PC-9 (cell line): ENCODE data around the gene ZGLP1. TPM values are rescaled to one million over a fixed set of nuclear protein-coding genes. Genes with fewer than 3 reads are reported as not detected.

ENCODE experiments used
- BruUV-seq: library from RNA; stranded (reverse); fragments of 400-500 nt; replicated peaks from 2 replicates; lab custom pipeline; 2021; lab: Mats Ljungman, UMichigan
- CTCF ChIA-PET: fragments of 300-600 bp; sonication (Branson Sonifier 250); formaldehyde crosslinking; loops from one replicate; lab custom pipeline; 2022; ENCODE audit warnings: antibody characterized with exemption; lab: Charles Lee
- POLR2A ChIA-PET: fragments of 300-600 bp; sonication (Branson Sonifier 250); formaldehyde crosslinking; loops from one replicate; lab custom pipeline; 2022; ENCODE audit warnings: antibody characterized with exemption; ENCODE audit not compliant: unreplicated experiment; lab: Charles Lee
- DNase-seq, 2 experiments: peaks; one replicate each; pipeline versions ENCODE4 v3.0.0 to v3.0.0-alpha.2; 2015 to 2022; ENCODE audit warnings: mixed read lengths in 1 of 2
- H2AFZ ChIP-seq: fragments of 200-600 bp; sonication (generic); 2 replicates; pipeline ENCODE4 v1.8.1; 2017; ENCODE audit warnings: antibody characterized with exemption
- H3F3A ChIP-seq: fragments of 200-600 bp; sonication (generic); 2 replicates; pipeline ENCODE4 v1.8.1; 2017; ENCODE audit warnings: antibody characterized with exemption, mild to moderate bottlenecking, low read depth; ENCODE audit not compliant: insufficient read depth
- H3K27ac ChIP-seq: fragments of 200-600 bp; sonication (generic); 2 replicates; pipeline ENCODE4 v1.6.1; 2016; ENCODE audit warnings: mixed run types
- H3K27me3 ChIP-seq: fragments of 200-600 bp; sonication (generic); 2 replicates; pipeline ENCODE4 v1.6.1; 2016; ENCODE audit warnings: low read depth, mixed run types; ENCODE audit not compliant: insufficient read depth
- H3K36me3 ChIP-seq: fragments of 200-600 bp; sonication (generic); 2 replicates; pipeline ENCODE4 v1.6.1; 2016; ENCODE audit warnings: low read depth, mixed run types
- H3K4me1 ChIP-seq: fragments of 200-600 bp; sonication (generic); replicated peaks from 2 replicates; pipeline ENCODE4 v1.6.1; 2016; ENCODE audit warnings: mixed run types; ENCODE audit not compliant: insufficient read depth
- H3K4me2 ChIP-seq: fragments of 200-600 bp; sonication (generic); 2 replicates; pipeline ENCODE4 v1.6.1; 2017; ENCODE audit warnings: mixed run types
- H3K4me3 ChIP-seq: fragments of 200-600 bp; sonication (generic); 2 replicates; pipeline ENCODE4 v1.6.1; 2016; ENCODE audit warnings: mixed run types
- H3K79me2 ChIP-seq: fragments of 200-600 bp; sonication (generic); 2 replicates; pipeline ENCODE4 v1.6.1; 2017; ENCODE audit warnings: low read depth, mixed run types
- H3K9me2 ChIP-seq: fragments of 200-600 bp; sonication (generic); 2 replicates; pipeline ENCODE4 v1.8.1; 2017; ENCODE audit warnings: mild to moderate bottlenecking; ENCODE audit not compliant: insufficient read depth
- H3K9me3 ChIP-seq: fragments of 200-600 bp; sonication (generic); 2 replicates; pipeline ENCODE4 v1.8.1; 2016; ENCODE audit warnings: low read depth; ENCODE audit not compliant: insufficient read depth
- H4K20me1 ChIP-seq: fragments of 200-600 bp; sonication (generic); 2 replicates; pipeline ENCODE4 v1.8.1; 2017; ENCODE audit not compliant: insufficient read depth
- CTCF ChIP-seq: fragments of 200-600 bp; sonication (generic); conservative IDR thresholded peaks from 2 replicates; pipeline ENCODE4 v1.6.1; 2017; ENCODE audit warnings: mixed run types, antibody characterized with exemption, mild to moderate bottlenecking, moderate library complexity
- EZH2 ChIP-seq: fragments of 200-600 bp; sonication (generic); IDR thresholded peaks from 2 replicates; pipeline ENCODE4 v1.8.0; 2017; ENCODE audit warnings: antibody characterized with exemption, low read depth
- intact Hi-C: fragments of 100-400 bp; cut with micrococcal nuclease; formaldehyde crosslinking; loops from one replicate; pipeline ENCODE4 v1.10.0; 2022; ENCODE audit not compliant: unreplicated experiment
- total RNA-seq: library from RNA; stranded (reverse); gene quantifications from 2 replicates; pipeline ENCODE4 v1.2.3, GENCODE V29; 2021

Gene ZGLP1
- total RNA-seq, 1 experiment from 2014 or later, result 7.5 TPM

- Histone ChIP-seq H3K27me3 (no peaks in the 10 kb centered on the region), H3K36me3 (peaks cover 13% of the 10 kb centered on the region; the same call in 1 of the 2 replicates), H3K9me3 (no peaks in the 10 kb centered on the region), H3F3A (peaks cover 55% of the 10 kb centered on the region), H3K4me2 (no peak overlapping the region), H3K4me3 (no peak overlapping the region), H2AFZ (no peak overlapping the region), H3K4me1 (peaks cover 22% of the 10 kb centered on the region), H3K79me2 (peaks cover 24% of the 10 kb centered on the region), H3K27ac (no peak overlapping the region), H4K20me1 (peaks cover 7% of the 10 kb centered on the region; the same call in 1 of the 2 replicates), H3K9me2 (no peaks in the 10 kb centered on the region)
- no TSS peak for BruUV-seq
- TF ChIP-seq CTCF, result no peak
- no peak for TF ChIP-seq EZH2
- POLR2A ChIA-PET, result interaction anchor here (0.6 kb wide), 1 partner anchor 14 kb away, joined by 4 read pairs; no protein-coding TSS in a partner anchor
- DNase-seq, result no peak
- intact Hi-C loops, result loop anchor here (5.0 kb wide), 1 partner anchor 221 kb away; no protein-coding TSS in a partner anchor
- CTCF ChIA-PET, result interaction anchor here (0.6 kb wide), 3 partner anchors 14 to 111 kb away, joined by 3 to 4 read pairs (median 3); no protein-coding TSS in a partner anchor
Observed at GRCh38 chr19:10256551-10256950, 53.1 kb downstream of the ZGLP1 start.

GRCh38 chr19:10255358-10255757 is 54.3 kb downstream of the ZGLP1 start:
- Histone ChIP-seq H3K4me2 (no peak overlapping the region), H3K27me3 (no peaks in the 10 kb centered on the region), H3K79me2 (peaks cover 24% of the 10 kb centered on the region), H3K27ac (no peak overlapping the region), H3K9me2 (no peaks in the 10 kb centered on the region), H3K36me3 (peaks cover 13% of the 10 kb centered on the region; the same call in 1 of the 2 replicates), H3K9me3 (no peaks in the 10 kb centered on the region), H3K4me3 (no peak overlapping the region), H3K4me1 (peaks cover 12% of the 10 kb centered on the region), H2AFZ (no peak overlapping the region), H3F3A (peaks cover 55% of the 10 kb centered on the region), H4K20me1 (peaks cover 7% of the 10 kb centered on the region; the same call in 1 of the 2 replicates)
- DNase-seq, result no peak
- TF ChIP-seq CTCF (no peak), EZH2 (no peak)
- BruUV-seq, result no TSS peak
- POLR2A ChIA-PET, result no interaction called here
- intact Hi-C loops, result loop anchor here (5.0 kb wide), 1 partner anchor 222 kb away; no protein-coding TSS in a partner anchor
- CTCF ChIA-PET, result no interaction called here

Other genes with a start within 250 kb of the ZGLP1 start
- gene SHFL, start 223.5 kb downstream of the ZGLP1 start, total RNA-seq, result 25.6 and 30.6 TPM in 2 replicates
- not detected in 2 replicates for gene ANGPTL6, start 207.1 kb downstream of the ZGLP1 start, total RNA-seq
- gene PPAN, start 203.5 kb downstream of the ZGLP1 start, total RNA-seq, result 38.4 and 41.0 TPM in 2 replicates
- 23.7 and 27.4 TPM in 2 replicates for gene P2RY11, start 198.1 kb downstream of the ZGLP1 start, total RNA-seq
- 195 and 234 TPM in 2 replicates for gene EIF3G, start 189.9 kb downstream of the ZGLP1 start, total RNA-seq
- 111 and 117 TPM in 2 replicates for gene DNMT1, start 114.9 kb downstream of the ZGLP1 start, total RNA-seq
- 6.9 and 7.3 TPM in 2 replicates for gene S1PR2, start 78.5 kb downstream of the ZGLP1 start, total RNA-seq
- gene MRPL4, start 57.6 kb downstream of the ZGLP1 start, total RNA-seq, result 96.4 and 98.2 TPM in 2 replicates
- 23.8 and 32.9 TPM in 2 replicates for gene ICAM1, start 38.7 kb downstream of the ZGLP1 start, total RNA-seq
- gene ICAM4, start 22.9 kb downstream of the ZGLP1 start, total RNA-seq, result 0.52 and 0.68 TPM in 2 replicates
- 19.2 and 24.0 TPM in 2 replicates for gene ICAM5, start 19.9 kb downstream of the ZGLP1 start, total RNA-seq
- gene FDX2, start 6.2 kb upstream of the ZGLP1 start, total RNA-seq, result 23.1 and 29.2 TPM in 2 replicates
- gene RAVER1, start 23.7 kb upstream of the ZGLP1 start, total RNA-seq, result 52.9 and 83.9 TPM in 2 replicates
- 14.0 and 22.7 TPM in 2 replicates for gene ICAM3, start 29.8 kb upstream of the ZGLP1 start, total RNA-seq
- 94.7 and 102 TPM in 2 replicates for gene TYK2, start 70.8 kb upstream of the ZGLP1 start, total RNA-seq
- gene CDC37, start 93.7 kb upstream of the ZGLP1 start, total RNA-seq, result 156 and 191 TPM in 2 replicates
- gene PDE4A, start 110.7 kb upstream of the ZGLP1 start, total RNA-seq, result 8.9 and 10.4 TPM in 2 replicates
- gene KEAP1, start 193.5 kb upstream of the ZGLP1 start, total RNA-seq, result 154 and 170 TPM in 2 replicates
- gene S1PR5, start 207.6 kb upstream of the ZGLP1 start, total RNA-seq, result 7.9 and 9.5 TPM in 2 replicates
- 33.1 and 40.2 TPM in 2 replicates for gene ATG4D, start 234.1 kb upstream of the ZGLP1 start, total RNA-seq